Gastrocnemius medialis (tissue), 4 donors: ENCODE measurements around the gene SUFU. TPM values are rescaled to one million over a fixed set of nuclear protein-coding genes. Genes with fewer than 3 reads are reported as not detected.

ENCODE experiments used
- ATAC-seq, 2 donors: fragments of 150-250 bp; one replicate each; pipeline ENCODE4 v1.9.1; 2016
- DNase-seq, 2 donors: peaks; one replicate each; pipeline ENCODE4 v3.0.0-alpha.2; 2019
- H3K27ac ChIP-seq, 4 donors: fragments of 200-600 bp; sonication (generic); 1 replicate in 1 of 4; 2 replicates in 3 of 4; pipeline ENCODE4 v1.5.1; 2016 to 2018; ENCODE audit warnings: mild to moderate bottlenecking in 2 of 4, moderate library complexity in 1 of 4
- H3K27me3 ChIP-seq, 3 donors: fragments of 200-600 bp; sonication (generic) in 2 of 3; 1 replicate in 1 of 3; 2 replicates in 2 of 3; pipeline versions ENCODE4 v1.5.1 to v1.6.0; 2016 to 2019; ENCODE audit warnings: mild to moderate bottlenecking in 1 of 3, moderate library complexity in 1 of 3
- H3K36me3 ChIP-seq, 2 donors: fragments of 200-600 bp; sonication (generic) in 1 of 2; one replicate each; pipeline ENCODE4 v1.5.1; 2017 to 2018
- H3K4me1 ChIP-seq, 2 donors: fragments of 200-600 bp; sonication (generic) in 1 of 2; one replicate each; pipeline ENCODE4 v1.5.1; 2016 to 2017; ENCODE audit warnings: mild to moderate bottlenecking in 2 of 2
- H3K4me3 ChIP-seq, 4 donors: fragments of 200-600 bp; sonication (generic) in 3 of 4; 1 replicate in 1 of 4; 2 replicates in 3 of 4; pipeline ENCODE4 v1.5.1; 2016 to 2019; ENCODE audit warnings: mild to moderate bottlenecking in 2 of 4
- H3K9me3 ChIP-seq, 3 donors: fragments of 200-600 bp; sonication (generic) in 2 of 3; 1 replicate in 1 of 3; 2 replicates in 2 of 3; pipeline ENCODE4 v1.5.1; 2016 to 2019
- CTCF ChIP-seq, 5 experiments: fragments of 450-650 bp in 3 of 5; fragments of 200-600 bp in 2 of 5; sonication (generic) in 2 of 5; IDR thresholded peaks in 4 of 5; conservative IDR thresholded peaks in 1 of 5; 1 replicate in 4 of 5; 2 replicates in 1 of 5; pipeline ENCODE4 v1.5.1; 2016 to 2019; ENCODE audit warnings: antibody characterized with exemption in 5 of 5, mild to moderate bottlenecking in 3 of 5, moderate library complexity in 3 of 5
- POLR2A ChIP-seq, 2 donors: fragments of 450-650 bp; IDR thresholded peaks; one replicate each; pipeline ENCODE4 v1.6.1; 2017; ENCODE audit warnings: antibody characterized with exemption in 2 of 2, mild to moderate bottlenecking in 2 of 2, moderate library complexity in 2 of 2
- in situ Hi-C, 4 donors: fragments of 200-750 bp; cut with MboI; loops; one replicate each; pipeline versions ENCODE4 v1.15.0 to v1.8.0; 2017; ENCODE audit warnings: low sequenced_read_pairs in 4 of 4
- intact Hi-C: fragments of 100-400 bp; cut with DNase I; formaldehyde crosslinking; loops from one replicate; pipeline ENCODE4 v1.15.1; 2023; ENCODE audit warnings: low total_unique reads
- total RNA-seq, 4 donors: library from RNA; depleted of rRNA; stranded (reverse); fragments of >200 nt; gene quantifications; one replicate each; pipeline versions ENCODE4 v1.1.0 to v1.2.3, GENCODE V29; 2016

The SUFU gene
- total RNA-seq, 4 donors from 2014 or later, result 7.3 to 11.8 (median 7.9) TPM

GRCh38 chr10:102593804-102594079, 90.0 kb downstream of the SUFU start:
- no peak for ATAC-seq
- Histone ChIP-seq H3K27ac (no peak overlapping the region), H3K4me1 (peaks cover 24 to 29% of the 10 kb centered on the region in 2 donors), H3K4me3 (no peak overlapping the region), H3K27me3 (no peaks in the 10 kb centered on the region), H3K9me3 (no peaks in the 10 kb centered on the region), H3K36me3 (peaks cover 0 to 10% of the 10 kb centered on the region in 2 donors)
- intact Hi-C loops, result no loop called here
- no peak for DNase-seq
- in situ Hi-C loops, result loop anchor here in 2 of 4 donors (5.0 to 25.0 kb wide), 3 partner anchors 79 to 206 kb away; partner anchors contain the start of gene NFKB2 (in 1 of the 2)
- TF ChIP-seq CTCF (IDR thresholded peaks at IDR 0.05 in 4 of 5, conservative IDR thresholded peaks at IDR 0.05 in 1 of 5), result no peak
- TF ChIP-seq POLR2A (IDR thresholded peaks at IDR 0.05), result no peak

- Histone ChIP-seq H3K4me1 (peaks cover 33 to 44% of the 10 kb centered on the region in 2 donors), H3K4me3 (no peak overlapping the region), H3K9me3 (no peaks in the 10 kb centered on the region), H3K27me3 (no peaks in the 10 kb centered on the region), H3K36me3 (peaks cover 0 to 10% of the 10 kb centered on the region in 2 donors), H3K27ac (no peak overlapping the region)
- ATAC-seq, result no peak
- intact Hi-C loops, result loop anchor here (5.0 kb wide), 1 partner anchor 93 kb away; the partner anchor contains the start of genes ACTR1A and SUFU
- no peak for TF ChIP-seq POLR2A (IDR thresholded peaks at IDR 0.05)
- TF ChIP-seq CTCF (IDR thresholded peaks at IDR 0.05 in 4 of 5, conservative IDR thresholded peaks at IDR 0.05 in 1 of 5), result no peak
- no peak for DNase-seq
- in situ Hi-C loops, result loop anchor here in 1 of 4 donors (10.0 to 25.0 kb wide), 2 partner anchors 80 to 208 kb away; partner anchors contain the start of gene NFKB2
Measured at GRCh38 chr10:102595293-102595692, 91.5 kb downstream of the SUFU start.

GRCh38 chr10:102595897-102596296, 92.1 kb downstream of the SUFU start:
- peak overlapping the region in 1 of 4 donors; percentile 50 for H3K27ac ChIP-seq
- H3K36me3 ChIP-seq, result peaks cover 0 to 10% of the 10 kb centered on the region in 2 donors

GRCh38 chr10:102596506-102596971, 92.8 kb downstream of the SUFU start:
- H3K9me3 ChIP-seq, result no peaks in the 10 kb centered on the region
- ATAC-seq (peak; percentile 65 to 84), DNase-seq (peak in 1 of 2 donors; percentile 66)
- no peak overlapping the region for H3K4me3 ChIP-seq
- intact Hi-C loops (loop anchor here (5.0 kb wide), 1 partner anchor 94 kb away; the partner anchor contains the start of genes ACTR1A and SUFU), in situ Hi-C loops (loop anchor here in 1 of 4 donors (10.0 to 25.0 kb wide), 2 partner anchors 82 to 209 kb away; partner anchors contain the start of gene NFKB2)
- no peaks in the 10 kb centered on the region for H3K27me3 ChIP-seq
- TF ChIP-seq POLR2A (IDR thresholded peaks at IDR 0.05) (no peak), CTCF (IDR thresholded peaks at IDR 0.05 in 4 of 5, conservative IDR thresholded peaks at IDR 0.05 in 1 of 5) (peak; percentile 76 to 86 (median 79))
- peaks cover 46 to 56% of the 10 kb centered on the region in 2 donors for H3K4me1 ChIP-seq
- H3K36me3 ChIP-seq, result peaks cover 0 to 10% of the 10 kb centered on the region in 2 donors
- H3K27ac ChIP-seq, result peak overlapping the region; percentile 26 to 79 (median 60)

More at GRCh38 chr10:102595897-102596296, 92.1 kb downstream of the SUFU start:
- intact Hi-C loops (loop anchor here (5.0 kb wide), 1 partner anchor 94 kb away; the partner anchor contains the start of genes ACTR1A and SUFU), in situ Hi-C loops (loop anchor here in 1 of 4 donors (10.0 to 25.0 kb wide), 2 partner anchors 81 to 209 kb away; partner anchors contain the start of gene NFKB2)
- no peaks in the 10 kb centered on the region for H3K27me3 ChIP-seq
- peaks cover 39 to 50% of the 10 kb centered on the region in 2 donors for H3K4me1 ChIP-seq
- no peak overlapping the region for H3K4me3 ChIP-seq
- no peaks in the 10 kb centered on the region for H3K9me3 ChIP-seq
- no peak for DNase-seq
- TF ChIP-seq CTCF (IDR thresholded peaks at IDR 0.05 in 4 of 5, conservative IDR thresholded peaks at IDR 0.05 in 1 of 5), result no peak
- no peak for TF ChIP-seq POLR2A (IDR thresholded peaks at IDR 0.05)
- ATAC-seq, result no peak
